Medulla oblongata (tissue), 1 donor: ENCODE data around the gene DDX47.
A peak's percentile ranks its signal among the peaks of the same experiment; 100 is the strongest.

Experiments used
- DNase-seq: peaks from one replicate; pipeline ENCODE4 v3.0.0-alpha.2; 2015; ENCODE audit errors: extremely low spot score

DDX47 gene

DNA sequence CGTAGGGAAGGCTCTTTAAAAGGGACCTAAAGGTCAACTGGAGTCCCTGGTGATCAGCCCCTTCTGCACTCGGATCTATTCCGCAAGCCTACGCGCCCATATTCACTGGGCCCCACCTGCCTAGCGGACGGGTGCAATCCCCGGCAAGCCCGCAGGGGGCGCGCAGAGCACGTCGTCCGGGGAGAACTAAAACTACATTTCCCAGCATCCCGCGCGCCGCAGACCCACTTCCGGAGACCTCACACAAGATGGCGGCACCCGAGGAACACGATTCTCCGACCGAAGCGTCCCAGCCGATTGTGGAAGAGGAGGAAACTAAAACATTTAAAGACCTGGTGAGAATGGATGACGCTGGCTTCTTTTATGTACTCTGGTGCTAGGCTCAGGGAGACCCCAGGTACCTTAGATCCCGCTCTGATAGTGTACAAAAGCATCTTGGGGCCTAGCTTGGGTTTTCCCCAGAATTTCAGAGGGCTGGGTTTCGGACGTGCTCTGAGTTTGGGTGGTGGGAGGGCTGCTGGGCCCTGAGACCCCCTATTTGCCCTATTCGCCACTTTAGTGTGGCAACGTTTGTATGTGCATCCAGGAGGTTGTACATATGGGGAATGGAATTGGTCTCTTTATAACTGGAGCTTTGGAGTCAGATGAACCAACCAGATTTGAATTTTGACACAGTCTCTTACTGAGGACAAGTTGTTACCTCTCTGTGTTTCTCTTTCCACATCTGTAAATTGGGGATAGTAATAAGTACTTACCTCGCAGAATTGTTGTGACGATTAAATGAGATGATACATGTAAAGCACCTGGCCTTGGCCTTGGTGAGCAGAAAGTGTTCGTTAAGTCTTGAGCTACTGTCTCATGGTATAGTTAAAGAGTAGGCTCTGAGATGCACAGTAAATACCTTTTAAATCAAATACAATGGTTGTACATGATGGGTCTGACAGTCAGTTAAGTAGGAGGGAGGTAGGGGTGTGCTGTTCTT lies at the start of gene DDX47:
Gene DDX47 (plus strand): TSS at position 227 of the 982 bp plus-strand sequence. CDS start 22 bp downstream, at position 249.
- DNase-seq: peak; percentile 94

DNA sequence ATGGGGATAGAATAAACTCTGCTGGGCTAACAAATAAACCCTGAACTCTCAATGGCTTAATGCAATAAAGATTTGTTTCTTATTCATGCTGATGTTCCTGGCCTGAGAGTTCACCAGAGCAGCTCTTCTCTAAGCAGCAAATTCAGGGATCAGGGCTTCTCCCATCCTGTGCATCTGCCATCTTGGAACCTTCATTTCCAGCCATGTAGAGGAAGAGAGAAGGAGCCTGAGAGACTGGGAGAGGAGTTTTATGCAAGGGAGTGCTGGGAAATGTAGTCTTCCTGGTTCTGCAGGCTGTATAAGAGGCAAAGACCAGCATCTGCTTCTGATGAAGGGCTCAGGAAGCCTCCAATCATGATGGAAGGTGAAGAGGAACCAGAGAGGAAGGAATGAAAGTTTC lies 48.3 kb upstream of the DDX47 start:
- DNase-seq: no peak

DNA sequence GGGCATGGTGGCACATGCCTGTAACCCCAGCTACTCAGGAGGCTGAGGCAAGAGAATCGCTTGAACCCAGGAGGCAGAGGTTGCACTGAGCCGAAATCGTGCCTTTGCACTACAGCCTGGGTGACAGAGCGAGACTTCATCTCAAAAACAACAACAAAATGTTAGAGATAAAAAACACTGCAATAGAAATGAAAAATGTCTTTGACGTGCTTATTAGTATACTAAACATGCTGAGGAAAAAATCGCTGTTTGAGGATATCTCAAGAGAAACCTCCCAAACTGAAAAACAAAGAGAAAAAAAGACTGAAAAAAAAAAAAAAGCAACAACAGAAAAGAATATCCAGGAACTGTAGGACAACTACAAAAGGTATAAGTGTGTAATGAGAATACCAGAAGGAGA lies 42.9 kb upstream of the DDX47 start:
- DNase-seq: no peak

DNA sequence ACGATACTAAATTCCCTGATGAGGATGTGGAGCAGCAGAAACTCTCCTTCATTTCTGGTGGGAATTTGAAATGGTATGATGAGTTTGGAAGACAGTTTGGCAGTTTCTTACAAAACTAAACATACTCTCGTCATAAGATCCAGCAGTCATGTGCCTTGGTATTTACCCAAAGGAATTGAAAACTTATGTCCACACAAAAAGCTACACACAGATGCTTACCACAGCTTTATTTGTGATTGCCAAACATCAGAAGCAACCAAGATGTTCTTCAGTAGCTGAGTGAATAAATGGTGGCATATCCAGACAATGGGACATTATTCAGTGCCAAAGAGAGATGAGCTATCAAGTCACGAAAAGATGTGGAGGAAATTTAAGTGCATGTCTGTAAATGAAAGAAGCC lies 38.4 kb upstream of the DDX47 start:
- no peak for DNase-seq

DNA sequence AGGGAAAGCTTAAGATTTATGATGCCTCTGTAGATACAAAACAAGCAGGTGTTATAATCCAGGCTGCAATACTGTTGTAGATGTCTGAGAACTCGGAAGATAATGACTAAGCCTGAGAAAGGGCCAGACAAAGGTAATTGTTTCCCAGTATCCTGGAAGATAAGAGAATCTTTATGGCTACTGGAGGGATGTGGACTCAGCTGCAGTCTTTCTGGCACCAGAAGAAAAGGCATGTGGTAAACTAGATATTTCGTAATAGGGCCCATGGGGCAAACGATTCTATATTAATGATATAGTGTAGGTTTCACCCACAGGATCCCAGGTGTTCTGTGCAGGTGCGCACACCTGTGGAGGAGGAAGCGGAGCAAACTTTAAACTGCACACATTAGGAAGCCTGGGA lies 36.9 kb upstream of the DDX47 start:
- DNase-seq: no peak

DNA sequence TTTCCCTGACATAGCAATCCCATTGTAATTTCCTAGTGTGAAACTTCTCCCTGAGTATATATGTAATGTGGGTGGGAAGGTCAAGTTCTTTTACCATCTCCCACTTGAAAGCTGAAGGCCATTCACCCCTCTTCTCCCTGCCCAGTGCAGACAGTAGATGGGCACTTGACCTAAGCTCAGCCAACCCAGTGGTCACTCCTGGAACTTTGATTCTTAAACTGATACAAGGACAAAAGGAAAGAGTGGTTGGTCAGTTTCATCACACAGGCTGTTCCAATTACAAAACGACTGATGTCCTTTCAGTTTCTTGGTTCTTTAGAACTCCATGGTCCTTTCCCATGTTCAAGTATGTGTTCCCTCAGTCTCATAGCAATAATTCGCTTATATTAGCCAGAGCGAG lies 36.1 kb upstream of the DDX47 start:
- no peak for DNase-seq

DNA sequence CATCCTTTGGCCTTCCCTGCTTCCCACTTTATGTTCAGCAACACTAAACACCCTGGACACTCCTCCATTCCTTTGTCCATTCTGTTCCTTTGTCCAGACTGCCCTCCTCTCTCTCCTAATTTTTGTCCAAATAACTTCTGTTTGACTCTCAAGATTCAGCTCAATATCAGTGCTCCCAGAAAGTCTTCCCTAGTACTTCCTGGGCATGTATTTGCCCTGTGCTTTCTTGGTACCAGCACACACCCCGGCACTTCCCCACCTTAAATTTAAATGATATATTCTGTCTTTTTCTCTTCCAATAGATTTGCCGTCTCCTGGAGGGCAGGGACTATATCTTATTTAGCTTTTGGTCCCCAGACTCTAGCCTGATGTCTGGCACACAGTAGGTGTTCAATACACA lies 34.1 kb upstream of the DDX47 start:
- DNase-seq: no peak

DNA sequence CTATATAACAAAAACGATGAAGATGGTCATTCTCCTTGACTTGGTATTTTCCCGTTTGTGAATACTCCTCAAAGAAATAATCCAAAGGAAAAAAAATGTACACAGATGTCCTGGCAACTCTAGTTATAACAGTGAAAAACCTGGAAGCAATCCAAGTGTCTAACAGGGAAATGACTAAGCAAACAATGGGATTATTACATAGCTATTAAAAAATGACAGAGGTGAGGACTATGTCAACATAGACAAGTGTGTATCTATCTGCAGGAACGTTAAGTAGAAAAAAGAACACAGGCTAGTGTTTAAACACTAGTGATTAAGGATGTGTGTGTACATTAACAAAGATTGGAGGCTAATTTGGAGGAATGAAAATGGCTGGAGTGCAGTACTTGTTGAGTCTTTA lies 33.6 kb upstream of the DDX47 start:
- DNase-seq: no peak

DNA sequence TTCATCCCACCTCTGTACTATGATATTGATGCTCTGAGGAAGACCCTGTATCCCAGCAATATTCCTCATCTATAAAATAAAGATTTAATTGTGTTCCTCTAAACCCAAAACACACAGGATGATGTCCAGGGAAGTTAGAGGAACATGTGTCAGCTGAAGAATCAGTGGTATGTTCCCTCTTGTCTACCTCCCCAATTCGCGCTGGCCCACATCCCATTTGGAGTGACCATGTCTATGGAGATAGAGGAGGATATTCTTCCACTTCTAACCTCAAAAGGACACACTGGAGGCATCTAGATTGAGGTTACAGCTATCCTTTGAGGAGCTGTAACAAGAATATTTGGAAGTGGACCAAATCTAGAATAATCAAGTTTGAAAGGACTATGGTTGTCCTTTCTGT lies 29.0 kb upstream of the DDX47 start:
- no peak for DNase-seq

DNA sequence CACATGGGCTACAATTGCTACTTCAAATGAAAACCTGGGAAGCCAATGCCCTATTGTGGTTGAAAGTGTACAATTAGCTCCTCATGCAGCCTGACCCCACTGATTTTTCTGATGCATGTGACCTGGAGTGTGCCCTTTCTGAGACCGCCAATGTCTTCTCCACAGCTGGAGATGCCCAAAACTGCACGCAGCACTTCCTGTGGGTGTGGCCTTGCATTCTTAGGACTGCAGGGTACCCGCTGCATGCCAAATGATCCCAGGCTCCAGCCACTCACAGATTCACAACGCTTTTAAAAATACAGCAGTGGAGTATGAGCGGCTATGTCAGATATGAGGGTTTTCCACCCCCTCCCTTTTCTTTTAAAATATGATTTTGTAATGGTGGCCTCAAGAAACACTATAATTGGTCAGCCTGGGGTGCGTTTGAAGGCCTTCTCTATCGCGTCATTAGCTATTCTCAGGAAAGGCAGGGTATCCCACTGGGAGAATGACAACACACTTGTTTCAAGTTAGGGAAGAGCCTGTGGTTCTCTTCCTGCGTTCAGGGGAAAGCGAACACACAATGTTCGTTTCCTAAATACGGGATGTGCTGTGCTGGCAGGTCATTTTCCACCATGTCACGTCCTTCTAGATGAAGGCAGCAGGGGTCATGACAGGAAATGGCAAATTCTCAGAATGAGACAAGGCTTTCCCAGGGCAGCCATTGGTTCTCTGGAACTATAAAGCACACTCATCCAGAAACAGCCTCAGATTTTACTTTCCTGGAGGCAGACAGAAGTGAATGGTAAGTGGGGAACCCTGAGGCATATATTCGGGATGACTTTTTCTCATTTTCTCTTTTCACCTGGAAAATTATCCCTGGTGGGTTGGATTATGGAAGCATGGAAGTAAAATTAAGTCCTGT lies 28.0 kb upstream of the DDX47 start, which contains the start of gene APOLD1:
Gene APOLD1 (plus strand): TSS at position 749 of the 904 bp plus-strand sequence. CDS start 33 bp downstream, at position 782.
- peak; percentile 22 for DNase-seq

DNA sequence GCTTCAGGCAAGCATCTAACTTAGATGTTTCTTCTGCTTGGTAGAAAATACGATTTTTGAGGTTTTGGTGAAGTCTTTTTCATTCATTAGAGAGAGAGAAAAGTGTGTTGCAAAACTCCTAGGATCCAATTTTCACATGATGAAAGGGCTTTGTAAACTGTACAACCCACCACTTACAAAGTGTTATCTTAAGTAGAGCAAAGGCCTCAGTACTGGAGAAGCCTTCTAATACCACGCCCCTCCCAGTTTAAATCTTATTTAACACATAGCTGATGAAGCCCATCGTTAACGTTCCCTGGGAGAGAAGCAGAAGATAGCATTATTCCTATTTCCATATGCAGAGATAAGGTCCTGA lies 26.8 kb upstream of the DDX47 start:
- no peak for DNase-seq

DNA sequence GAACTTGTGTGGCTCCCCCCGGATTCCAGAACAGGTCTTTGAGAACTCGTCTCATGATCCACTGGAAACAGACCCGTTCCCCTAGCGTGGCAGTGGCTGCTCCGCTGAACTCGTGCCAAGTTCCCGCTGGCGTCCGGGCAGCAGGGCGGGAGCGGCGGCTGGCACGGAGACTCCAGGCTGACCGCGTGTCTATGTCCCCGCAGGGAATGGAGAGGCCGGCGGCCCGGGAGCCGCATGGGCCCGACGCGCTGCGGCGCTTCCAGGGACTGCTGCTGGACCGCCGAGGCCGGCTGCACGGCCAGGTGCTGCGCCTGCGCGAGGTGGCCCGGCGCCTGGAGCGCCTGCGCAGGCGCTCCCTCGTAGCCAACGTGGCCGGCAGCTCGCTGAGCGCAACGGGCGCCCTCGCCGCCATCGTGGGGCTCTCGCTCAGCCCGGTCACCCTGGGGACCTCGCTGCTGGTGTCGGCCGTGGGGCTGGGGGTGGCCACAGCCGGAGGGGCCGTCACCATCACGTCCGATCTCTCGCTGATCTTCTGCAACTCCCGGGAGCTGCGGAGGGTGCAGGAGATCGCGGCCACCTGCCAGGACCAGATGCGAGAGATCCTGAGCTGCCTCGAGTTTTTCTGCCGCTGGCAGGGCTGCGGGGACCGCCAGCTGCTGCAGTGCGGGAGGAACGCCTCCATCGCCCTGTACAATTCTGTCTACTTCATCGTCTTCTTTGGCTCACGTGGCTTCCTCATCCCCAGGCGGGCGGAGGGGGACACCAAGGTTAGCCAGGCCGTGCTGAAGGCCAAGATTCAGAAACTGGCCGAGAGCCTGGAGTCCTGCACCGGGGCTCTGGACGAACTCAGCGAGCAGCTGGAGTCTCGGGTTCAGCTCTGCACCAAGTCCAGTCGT lies 26.2 kb upstream of the DDX47 start:
- peak; percentile 87 for DNase-seq

DNA sequence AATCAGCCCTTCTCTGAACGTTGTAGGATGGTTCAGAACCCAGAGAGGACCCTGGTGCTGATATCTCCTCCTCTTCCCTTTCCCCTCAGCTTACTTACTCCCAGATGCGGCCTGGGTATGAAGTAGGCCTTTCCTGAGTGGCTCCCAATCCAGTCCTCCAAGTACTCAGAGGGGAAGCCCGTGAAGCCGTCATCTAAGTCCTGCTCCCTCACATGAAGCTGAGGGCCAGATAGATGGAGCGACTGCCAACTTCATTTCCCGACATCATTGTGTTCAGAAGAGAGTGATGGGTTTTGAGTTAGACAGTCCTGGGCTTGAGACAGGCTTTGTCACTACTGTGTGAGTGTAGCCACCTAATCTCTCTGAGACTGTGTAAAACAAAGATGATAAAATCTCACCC lies 25.0 kb upstream of the DDX47 start:
- DNase-seq: peak; percentile 10

DNA sequence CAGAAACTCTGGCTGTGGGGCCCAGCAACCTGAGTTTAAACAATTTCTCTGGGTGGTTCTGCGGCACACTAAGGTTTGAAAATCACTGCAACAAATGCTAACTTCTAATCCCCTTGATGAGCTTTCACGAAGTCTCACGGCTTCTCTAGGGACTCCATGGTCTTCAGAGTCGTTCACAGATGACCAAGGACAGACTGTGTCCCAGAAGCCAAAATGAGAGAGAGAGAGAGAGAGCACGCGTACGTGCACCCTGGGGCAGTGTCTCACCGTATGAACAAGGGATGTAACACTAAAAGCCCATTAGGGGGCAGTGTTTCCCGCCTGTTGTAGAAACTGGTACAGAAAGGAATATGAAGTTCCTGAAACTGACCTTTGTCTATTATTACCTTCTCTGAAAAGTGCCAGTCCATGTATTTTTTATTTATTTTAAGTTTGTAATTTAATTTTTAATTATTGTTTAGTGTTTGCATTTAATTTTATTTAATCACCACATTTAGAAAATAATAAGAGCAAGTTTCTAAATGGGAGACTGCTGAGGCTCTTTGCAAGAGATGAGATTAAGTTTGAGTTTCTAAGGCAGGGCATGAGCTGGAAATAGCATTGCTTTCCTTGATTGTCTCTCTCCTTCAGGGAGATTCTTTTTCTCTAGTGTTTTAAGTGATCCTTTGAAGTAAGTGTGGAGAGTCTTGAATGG lies 24.3 kb upstream of the DDX47 start:
- DNase-seq: peak; percentile 95

DNA sequence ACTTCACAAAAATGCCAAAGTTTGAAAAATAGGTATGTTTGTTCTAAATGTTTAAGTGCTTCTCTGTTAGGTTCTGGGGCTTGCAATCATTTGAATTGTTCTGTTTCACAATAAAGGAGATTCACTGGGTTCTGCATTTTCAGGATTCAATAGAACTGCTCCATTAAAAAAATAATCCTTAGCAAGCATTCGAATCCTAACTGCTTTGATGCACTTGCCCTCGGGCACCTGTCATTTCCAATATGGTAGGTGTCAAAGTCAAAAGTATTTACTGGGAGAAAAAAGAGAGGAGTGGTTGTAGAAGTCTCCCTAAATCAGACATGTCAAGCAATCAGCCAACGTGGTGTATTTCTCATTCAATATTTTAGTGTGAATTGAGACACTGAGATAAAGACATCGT lies 22.2 kb upstream of the DDX47 start:
- DNase-seq: no peak

DNA sequence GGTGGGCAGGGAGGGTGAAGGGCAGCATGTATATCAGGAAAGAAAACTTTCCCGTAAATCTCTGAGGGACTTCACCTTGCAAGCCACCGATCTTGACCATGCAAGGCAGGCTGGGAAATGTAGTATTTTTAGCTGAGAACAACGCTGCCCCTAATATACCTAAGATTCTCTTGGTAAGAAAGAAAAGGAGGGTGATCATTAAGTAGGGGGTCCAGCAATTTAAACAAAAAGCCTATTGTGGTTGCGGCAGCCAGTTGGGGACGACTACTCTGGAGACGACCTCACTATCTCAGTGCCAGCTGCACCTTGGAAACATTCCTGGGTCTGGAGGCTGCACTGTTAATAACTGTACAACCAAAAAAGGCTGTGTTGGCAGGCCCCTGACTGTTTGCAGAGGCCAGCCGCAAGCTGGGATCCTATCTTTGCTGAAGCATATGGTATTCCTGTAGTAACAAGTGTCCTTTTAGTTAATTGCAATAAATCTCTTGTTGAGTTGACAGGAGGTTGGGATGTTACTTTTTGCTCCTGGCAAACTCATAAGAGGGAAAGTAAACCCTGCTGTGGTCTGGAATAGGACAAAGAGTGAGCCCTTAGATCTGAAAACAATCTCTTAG lies 21.3 kb upstream of the DDX47 start:
- DNase-seq: no peak

DNA sequence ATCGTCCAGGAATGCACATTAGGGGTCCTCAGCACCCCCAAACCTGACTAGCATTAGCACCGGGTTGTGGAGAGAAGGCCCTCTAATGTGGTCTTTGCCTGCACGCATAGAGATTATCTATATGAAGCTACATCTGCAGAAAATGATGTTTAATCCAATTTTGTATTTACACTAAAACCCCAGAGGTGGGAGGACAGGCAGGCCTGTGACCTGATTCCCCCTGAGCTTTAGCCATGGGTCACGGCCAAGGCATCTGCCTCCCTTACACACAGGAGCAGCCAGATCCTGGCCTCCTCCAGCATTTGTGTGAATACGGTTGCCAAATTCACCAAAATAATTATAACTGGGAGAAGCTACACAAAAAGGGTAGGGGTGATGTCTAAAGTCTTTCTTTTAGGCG lies 20.7 kb upstream of the DDX47 start:
- DNase-seq: no peak

DNA sequence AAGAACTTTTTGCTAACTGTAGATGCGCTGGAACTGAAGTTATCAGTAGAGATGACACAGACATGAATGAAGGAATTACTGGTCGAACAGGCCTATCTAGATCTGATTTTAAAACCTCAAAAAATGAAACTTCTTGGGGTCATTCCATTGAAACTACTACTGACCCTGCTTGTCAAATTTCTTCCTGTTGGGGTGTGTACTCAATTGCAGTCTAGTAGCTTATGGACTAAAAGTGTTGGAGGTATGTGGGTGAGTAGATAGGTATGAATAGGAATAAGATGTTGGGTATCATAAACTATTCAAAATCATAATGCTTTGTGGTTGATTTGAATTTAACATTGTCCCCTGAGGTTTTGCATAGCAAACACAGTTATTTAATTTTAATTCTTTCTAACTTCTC lies 18.5 kb upstream of the DDX47 start:
- no peak for DNase-seq

DNA sequence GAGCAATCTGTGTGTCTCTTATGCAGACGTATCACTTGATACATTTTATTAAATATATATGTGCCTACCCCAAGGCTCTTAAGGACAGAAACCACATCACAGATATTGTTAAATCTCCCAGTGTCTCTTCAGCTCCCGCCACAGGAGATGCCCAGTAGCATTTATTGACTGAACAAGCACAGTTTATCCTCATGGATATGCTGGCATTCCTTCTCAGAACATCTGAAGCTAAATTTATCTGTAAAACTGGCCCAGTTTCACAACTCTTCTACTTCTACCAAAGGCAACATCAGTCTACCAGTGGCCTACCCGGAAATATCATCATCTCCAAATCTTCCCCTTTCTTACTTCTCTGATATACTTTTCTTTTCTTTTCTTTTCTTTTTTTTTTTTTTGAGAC lies 17.0 kb upstream of the DDX47 start:
- DNase-seq: no peak
